Measurements from ENCODE around the gene PLPPR3.
A peak's percentile ranks its signal among the peaks of the same experiment; 100 is the strongest.

Gene PLPPR3, protein sequence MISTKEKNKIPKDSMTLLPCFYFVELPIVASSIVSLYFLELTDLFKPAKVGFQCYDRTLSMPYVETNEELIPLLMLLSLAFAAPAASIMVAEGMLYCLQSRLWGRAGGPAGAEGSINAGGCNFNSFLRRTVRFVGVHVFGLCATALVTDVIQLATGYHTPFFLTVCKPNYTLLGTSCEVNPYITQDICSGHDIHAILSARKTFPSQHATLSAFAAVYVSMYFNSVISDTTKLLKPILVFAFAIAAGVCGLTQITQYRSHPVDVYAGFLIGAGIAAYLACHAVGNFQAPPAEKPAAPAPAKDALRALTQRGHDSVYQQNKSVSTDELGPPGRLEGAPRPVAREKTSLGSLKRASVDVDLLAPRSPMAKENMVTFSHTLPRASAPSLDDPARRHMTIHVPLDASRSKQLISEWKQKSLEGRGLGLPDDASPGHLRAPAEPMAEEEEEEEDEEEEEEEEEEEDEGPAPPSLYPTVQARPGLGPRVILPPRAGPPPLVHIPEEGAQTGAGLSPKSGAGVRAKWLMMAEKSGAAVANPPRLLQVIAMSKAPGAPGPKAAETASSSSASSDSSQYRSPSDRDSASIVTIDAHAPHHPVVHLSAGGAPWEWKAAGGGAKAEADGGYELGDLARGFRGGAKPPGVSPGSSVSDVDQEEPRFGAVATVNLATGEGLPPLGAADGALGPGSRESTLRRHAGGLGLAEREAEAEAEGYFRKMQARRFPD

GRCh38 chr19:821825-822503 lies at the start of gene PLPPR3:
Gene PLPPR3 (minus strand): TSS chr19:821955. CDS start chr19:821559, 396 bp downstream.
- no peak for DNase-seq (ENCODE audit: extremely low read depth in 1 of 2, low read depth in 1 of 2)

DNA sequence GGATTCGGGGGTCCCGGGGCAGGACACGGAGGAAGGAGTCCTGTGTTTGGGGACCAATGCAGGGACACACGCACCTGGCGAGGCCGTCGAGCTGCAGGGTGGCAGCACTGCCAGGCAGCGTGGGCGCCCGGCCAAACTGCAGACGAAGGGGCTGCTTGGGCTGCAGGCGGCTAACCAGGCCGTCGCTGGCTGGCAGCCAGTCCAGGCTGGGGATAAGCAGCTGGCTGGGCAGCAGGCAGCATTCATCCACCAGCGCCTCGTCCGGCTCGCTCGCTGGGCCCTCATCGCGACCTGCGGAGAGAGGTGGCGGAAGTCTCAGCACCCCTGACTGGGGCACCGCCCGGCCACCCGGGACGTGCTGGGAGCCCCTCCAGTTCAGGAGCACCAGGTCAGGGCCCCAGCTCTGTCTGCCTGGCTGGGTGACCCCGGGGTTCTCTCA lies 49.2 kb upstream of the PLPPR3 start:
- DNase-seq (ENCODE audit: extremely low read depth in 1 of 2, low read depth in 1 of 2): no peak

- no peak for DNase-seq (ENCODE audit: extremely low read depth in 1 of 2, low read depth in 1 of 2)
Observed at GRCh38 chr19:870314-870713, 48.6 kb upstream of the PLPPR3 start.

DNA sequence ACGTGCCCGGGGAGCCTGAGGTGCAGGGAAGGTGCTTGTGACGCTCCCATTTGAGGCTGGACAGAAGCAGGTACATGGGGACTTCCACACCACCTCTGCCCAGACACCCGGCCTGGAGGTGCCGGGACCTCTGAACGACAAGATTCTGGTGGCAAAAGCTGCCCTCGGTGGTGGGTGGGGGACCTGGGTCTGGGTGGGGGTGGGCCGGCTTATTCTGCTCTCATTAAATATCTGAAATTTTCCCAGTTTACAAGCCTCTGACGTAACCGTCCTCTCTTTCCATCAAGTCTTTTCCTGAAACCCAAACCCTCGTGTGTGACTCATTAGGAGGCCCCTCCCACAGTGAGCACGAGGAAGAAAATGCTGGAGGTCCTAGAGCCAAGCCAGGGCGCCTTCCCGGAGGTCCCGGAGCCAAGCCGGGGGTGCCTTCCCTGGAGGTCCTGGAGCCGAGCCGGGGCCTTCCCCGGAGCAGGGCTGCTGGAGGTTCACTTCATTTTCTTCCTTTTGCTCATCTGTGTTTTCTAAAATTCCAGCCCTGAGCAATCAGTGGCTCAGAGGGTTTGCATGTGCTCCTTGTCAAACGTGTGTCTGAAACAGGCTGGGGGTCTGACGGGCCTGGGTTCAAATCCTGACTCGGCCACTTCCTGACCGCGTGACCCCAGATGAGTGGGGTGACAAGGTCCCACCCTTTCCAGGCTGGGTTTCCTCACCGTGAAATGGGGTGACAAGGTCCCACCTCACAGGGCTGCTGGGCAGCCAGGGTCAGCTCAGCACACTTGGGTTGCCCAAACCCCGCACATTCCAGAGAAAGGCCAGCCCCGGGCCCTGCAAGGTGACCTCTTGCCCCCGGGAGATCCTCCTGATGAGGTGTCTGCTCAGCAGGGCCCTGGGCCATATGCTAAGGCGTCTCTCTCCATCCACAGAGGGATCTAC lies 47.8 kb upstream of the PLPPR3 start:
- DNase-seq (ENCODE audit: extremely low read depth in 1 of 2, low read depth in 1 of 2): no peak

DNA sequence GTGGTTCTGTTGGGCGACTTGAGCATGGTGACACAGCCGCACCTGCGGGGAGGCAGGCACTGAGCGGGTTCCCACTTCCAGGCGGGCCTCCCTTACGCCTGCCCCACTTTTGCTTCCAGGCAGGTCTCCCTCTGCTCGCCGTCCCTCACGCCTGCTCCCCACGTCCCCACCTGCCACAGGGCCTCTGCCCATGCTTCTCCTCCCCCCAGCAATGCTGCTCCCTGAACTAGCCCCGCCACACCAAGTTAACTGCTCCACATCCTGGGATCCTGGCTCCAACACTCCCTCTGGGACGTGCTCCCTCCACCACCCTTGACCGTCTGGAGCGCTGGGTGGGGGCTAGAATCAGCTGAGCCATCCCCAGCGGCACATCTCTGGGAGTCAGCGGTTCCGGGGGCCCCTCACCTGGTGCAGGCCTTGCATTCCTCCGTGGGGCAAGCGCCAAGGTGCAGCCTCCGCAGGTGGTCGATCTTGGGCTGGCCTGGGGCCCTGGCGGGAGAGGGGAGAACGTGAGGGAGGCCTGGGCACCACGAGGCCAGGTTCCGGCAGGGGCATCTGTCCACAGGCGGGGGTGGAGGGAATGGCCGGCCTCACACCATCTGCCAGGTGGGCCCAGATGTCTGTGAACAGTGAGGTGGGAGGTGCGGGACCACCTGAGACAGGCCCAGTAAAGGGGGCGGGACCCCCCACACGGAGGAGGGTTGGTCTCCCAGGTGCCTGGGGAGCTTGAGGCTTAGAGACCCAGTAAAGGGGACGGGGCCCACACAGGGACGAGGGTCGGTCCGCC lies 46.9 kb upstream of the PLPPR3 start:
- DNase-seq (ENCODE audit: extremely low read depth in 1 of 2, low read depth in 1 of 2): no peak

DNA sequence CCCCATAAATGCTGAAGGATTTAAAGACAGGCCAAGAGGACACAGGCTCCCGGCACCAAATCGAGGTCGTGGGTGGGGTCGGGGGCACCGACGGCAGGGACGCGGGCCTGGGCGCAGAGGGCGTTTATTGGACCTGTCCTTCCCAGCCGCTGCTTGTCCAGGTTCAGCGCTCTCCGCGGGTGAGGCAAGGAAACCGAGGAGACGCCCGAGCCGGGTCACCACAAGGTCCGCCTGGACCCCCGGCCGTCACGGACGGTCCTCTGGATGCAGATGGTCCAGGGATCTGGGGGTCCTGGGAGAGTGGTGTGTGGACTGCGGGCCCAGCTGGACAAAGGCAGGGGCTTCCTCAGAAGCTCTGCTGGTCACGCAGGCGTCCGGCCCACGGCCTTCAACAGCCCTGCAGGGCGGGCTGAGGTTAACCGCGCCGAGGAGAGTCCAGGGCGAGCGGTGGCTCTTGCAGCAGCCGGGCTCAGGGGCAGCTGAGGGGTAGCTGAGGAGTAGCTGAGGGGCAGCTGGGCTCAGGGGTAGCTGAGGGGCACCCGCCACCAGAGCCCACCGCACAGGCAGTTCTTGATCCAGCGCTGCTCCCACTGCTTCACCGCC lies 46.2 kb upstream of the PLPPR3 start:
- no peak for DNase-seq (ENCODE audit: extremely low read depth in 1 of 2, low read depth in 1 of 2)

GRCh38 chr19:867301-867793 lies 45.6 kb upstream of the PLPPR3 start:
- no peak for DNase-seq (ENCODE audit: extremely low read depth in 1 of 2, low read depth in 1 of 2)

DNA sequence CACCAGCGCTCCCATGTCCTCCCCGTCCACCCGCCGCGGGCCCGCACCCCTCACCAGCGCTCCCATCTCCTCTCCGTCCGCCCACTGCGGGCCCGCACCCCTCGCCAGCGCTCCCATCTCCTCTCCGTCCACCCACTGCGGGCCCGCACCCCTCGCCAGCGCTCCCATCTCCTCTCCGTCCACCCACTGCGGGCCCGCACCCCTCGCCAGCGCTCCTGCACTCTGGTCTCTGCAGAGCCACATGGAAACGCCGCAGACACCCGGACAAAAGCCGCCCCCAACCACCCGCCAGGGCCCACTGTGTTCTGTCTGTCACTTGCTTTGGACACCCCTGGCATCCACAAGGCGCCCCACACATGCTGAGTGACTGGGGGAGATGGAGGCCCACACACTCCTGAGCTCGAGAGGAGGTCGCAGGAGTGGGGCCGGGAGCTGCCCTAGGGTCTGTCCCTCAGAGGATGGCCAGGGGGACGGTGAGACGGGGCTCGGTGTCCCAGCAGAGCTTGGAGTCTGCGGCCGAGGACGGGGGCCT lies 45.1 kb upstream of the PLPPR3 start:
- no peak for DNase-seq (ENCODE audit: extremely low read depth in 1 of 2, low read depth in 1 of 2)

DNA sequence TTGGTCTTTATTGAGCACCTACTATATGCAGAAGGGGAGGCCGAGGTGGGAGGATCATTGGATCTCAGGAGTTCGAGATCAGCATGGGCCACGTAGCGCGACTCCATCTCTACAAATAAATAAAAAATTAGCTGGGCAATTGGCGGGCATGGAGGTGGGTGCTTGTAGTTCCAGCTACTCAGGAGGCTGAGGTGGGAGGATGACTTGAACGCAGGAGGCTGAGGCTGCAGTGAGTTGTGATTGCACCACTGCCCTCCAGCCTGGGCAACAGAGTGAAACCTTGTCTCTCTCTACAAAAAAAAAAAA lies 41.5 kb upstream of the PLPPR3 start:
- no peak for DNase-seq (ENCODE audit: extremely low read depth in 1 of 2, low read depth in 1 of 2)

- peak; percentile 45 to 73 for DNase-seq (ENCODE audit: extremely low read depth in 1 of 2, low read depth in 1 of 2)
Observed at GRCh38 chr19:862581-863314, 41.0 kb upstream of the PLPPR3 start.

DNA sequence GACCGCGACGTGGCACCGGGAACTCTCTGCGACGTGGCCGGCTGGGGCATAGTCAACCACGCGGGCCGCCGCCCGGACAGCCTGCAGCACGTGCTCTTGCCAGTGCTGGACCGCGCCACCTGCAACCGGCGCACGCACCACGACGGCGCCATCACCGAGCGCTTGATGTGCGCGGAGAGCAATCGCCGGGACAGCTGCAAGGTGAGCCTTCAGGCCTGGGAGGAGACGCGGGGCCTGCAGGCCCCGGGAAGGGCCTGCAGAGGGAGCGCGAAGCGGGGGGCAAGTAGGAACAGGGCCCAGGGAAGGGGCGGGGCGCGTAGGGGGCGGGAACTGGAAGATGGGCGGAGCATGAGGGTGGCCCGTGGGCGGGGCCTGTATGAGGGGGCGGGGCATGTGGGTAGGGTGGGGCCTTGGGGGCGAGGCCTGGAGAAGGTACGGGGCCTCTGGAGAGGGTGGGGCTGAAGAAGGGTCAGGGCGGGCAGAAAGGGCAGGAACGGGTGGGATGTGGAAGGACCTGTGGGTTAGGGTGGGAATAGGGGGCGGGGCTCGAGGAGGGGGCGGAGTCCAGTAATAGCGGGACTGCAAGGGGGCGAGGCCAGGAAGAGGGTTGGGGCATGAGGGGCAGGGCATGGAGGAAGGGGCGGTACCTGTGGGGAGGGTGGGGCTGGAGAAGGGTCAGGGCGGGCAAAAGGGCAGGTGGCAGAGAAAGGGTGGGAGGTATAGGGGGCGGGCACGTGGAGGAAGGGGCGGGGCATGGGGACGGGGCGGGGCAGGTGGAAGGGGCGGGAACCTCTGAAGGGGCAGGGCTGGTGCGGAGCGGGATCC lies 40.2 kb upstream of the PLPPR3 start:
- DNase-seq (ENCODE audit: extremely low read depth in 1 of 2, low read depth in 1 of 2): peak; percentile 21 to 65

DNA sequence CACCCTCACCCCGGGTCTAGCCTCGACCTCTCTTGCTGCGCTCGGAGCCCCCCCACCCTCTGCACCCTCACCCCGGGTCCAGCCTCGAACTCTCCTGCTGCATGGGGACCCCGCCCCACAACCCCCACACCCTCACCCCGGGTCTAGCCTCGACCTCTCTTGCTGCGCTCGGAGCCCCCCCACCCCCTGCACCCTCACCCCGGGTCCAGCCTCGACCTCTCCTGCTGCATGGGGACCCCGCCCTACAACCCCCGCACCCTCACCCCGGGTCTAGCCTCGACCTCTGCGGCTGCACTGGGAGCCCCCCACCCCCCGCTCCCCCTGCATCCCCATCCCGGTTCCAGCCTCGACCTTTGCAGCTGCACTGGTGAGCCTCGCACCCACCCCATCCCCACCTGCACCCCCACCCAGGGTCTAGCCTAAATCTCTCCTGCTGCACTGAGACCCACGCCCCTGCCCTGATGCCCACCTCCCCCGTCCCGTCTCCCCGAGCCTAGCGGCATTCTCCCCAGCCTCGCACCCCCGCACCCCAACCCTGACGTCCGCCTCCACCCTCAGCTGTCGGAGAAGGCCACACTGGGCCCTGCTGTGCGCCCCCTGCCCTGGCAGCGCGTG lies 39.5 kb upstream of the PLPPR3 start:
- DNase-seq (ENCODE audit: extremely low read depth in 1 of 2, low read depth in 1 of 2): no peak

DNA sequence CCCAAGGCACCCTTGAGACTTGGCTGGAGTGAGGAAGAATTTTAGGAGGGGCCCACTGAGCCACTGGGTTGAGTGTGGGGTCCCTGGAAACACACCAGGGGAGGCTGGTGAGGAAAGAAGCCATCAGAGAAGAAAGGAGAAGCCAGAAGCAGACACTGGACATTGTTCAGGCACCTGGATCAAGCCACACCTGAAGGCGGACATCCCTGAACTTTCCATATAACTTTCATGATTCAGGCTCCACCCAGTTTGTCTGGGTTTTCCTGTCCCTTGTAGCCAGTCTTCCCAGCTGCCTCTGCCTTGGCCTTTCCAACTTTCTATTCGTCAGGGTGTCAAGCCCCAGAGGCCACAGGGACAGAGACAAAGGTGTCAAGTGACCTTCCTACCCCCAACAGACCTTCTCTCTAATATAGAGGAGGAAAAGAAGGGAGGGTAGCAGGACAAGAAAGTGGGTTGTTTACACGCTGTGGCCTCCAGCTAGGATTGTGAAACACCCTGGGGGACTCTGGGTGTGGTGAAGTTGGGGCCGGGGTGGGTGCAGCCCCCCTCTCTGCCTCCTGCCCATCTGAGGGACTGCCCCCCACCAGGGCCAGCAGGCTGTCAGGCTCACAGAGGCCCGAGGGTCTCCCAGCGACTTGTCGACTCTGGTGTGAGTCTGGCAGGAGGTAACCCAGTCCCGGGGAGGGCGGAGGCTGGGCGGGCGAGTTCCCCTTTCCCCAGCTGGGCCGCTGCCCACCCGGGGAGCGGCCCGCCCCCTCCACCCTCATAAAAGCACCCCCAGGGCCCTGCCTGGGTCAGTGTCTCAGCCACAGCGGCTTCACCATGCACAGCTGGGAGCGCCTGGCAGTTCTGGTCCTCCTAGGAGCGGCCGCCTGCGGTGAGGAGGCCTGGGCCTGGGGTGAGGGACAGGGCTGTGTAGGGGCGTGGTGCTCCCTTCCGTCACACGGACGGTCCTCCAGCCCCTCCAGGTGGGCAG lies 37.4 kb upstream of the PLPPR3 start, which contains the start of gene CFD:
Gene CFD (plus strand): TSS at position 797 of the 976 bp plus-strand sequence. CDS start 26 bp downstream, at position 823.
- DNase-seq (ENCODE audit: extremely low read depth in 1 of 2, low read depth in 1 of 2): no peak

DNA sequence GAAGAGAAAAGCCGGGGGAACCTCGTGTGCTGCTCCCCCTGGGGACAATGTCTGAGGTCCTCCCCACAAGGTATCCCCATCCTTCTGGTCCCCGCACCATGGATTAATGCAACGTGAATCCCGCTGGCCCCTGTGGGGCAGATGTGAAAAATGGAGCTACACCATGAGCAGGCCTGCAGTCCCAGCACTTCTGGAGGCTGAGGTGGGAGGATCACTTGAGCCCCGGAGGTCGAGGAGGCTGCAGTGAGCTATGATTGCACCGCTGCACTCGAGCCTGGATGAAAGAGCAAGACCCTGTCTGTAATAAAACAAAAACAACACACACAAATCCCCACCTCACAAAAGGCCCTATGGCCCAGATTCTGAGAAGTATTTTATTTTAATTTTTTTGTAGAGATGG lies 36.5 kb upstream of the PLPPR3 start:
- no peak for DNase-seq (ENCODE audit: extremely low read depth in 1 of 2, low read depth in 1 of 2)

GRCh38 chr19:855566-856120 lies 33.9 kb upstream of the PLPPR3 start:
- no peak for DNase-seq (ENCODE audit: extremely low read depth in 1 of 2, low read depth in 1 of 2)

GRCh38 chr19:855142-855541 lies 33.4 kb upstream of the PLPPR3 start:
- DNase-seq (ENCODE audit: extremely low read depth in 1 of 2, low read depth in 1 of 2): no peak
